Measurements from ENCODE around the gene MC2R.

GRCh38 chr18:13893418-13893760 lies 21.9 kb downstream of the MC2R start:
- TF ChIP-seq CTCF (IDR thresholded peaks at IDR 0.05; ENCODE audit: poor library complexity, severe bottlenecking) (no peak), EZH2 (IDR thresholded peaks at IDR 0.05; ENCODE audit: borderline replicate concordance, insufficient read depth, low read length, poor library complexity, severe bottlenecking) (no peak)
